ENCODE measurements around the gene VCY.
"Not testable (repeated sequence)": the region's sequence is repeated elsewhere in the genome, so short reads cannot be mapped to it uniquely, and the experiment has no call there.

VCY gene

GRCh38 chrY:13986373-13986772 is at the start of gene VCY:
Gene VCY, minus strand, starts transcription at chrY:13986473. Its CDS starts 33 bp downstream, at chrY:13986440.
- not testable (repeated sequence) for H3K9me3 ChIP-seq (ENCODE audit: severe bottlenecking); H3K4me3 ChIP-seq (ENCODE audit: severe bottlenecking); H3K27ac ChIP-seq (ENCODE audit: poor library complexity, severe bottlenecking); H3K27me3 ChIP-seq (ENCODE audit: insufficient read depth, poor library complexity, severe bottlenecking); H3K4me1 ChIP-seq (ENCODE audit: insufficient read depth, poor library complexity, severe bottlenecking); ATAC-seq (ENCODE audit: low read depth); DNase-seq (ENCODE audit: low spot score); H3K36me3 ChIP-seq (ENCODE audit: low read depth)

GRCh38 chrY:14030395-14030794 is 44.1 kb upstream of the VCY start:
- H3K9me3 ChIP-seq (ENCODE audit: severe bottlenecking); H3K27me3 ChIP-seq (ENCODE audit: insufficient read depth, poor library complexity, severe bottlenecking); H3K4me3 ChIP-seq (ENCODE audit: severe bottlenecking); H3K27ac ChIP-seq (ENCODE audit: poor library complexity, severe bottlenecking); H3K36me3 ChIP-seq (ENCODE audit: low read depth); DNase-seq (ENCODE audit: low spot score); ATAC-seq (ENCODE audit: low read depth); H3K4me1 ChIP-seq (ENCODE audit: insufficient read depth, poor library complexity, severe bottlenecking): not testable (repeated sequence)

GRCh38 chrY:14011916-14012315 is 25.6 kb upstream of the VCY start:
- not testable (repeated sequence) for H3K36me3 ChIP-seq (ENCODE audit: low read depth); H3K9me3 ChIP-seq (ENCODE audit: severe bottlenecking); H3K4me1 ChIP-seq (ENCODE audit: insufficient read depth, poor library complexity, severe bottlenecking); ATAC-seq (ENCODE audit: low read depth); DNase-seq (ENCODE audit: low spot score); H3K27me3 ChIP-seq (ENCODE audit: insufficient read depth, poor library complexity, severe bottlenecking); H3K27ac ChIP-seq (ENCODE audit: poor library complexity, severe bottlenecking); H3K4me3 ChIP-seq (ENCODE audit: severe bottlenecking)

- ATAC-seq (ENCODE audit: low read depth); H3K27me3 ChIP-seq (ENCODE audit: insufficient read depth, poor library complexity, severe bottlenecking); DNase-seq (ENCODE audit: low spot score); H3K27ac ChIP-seq (ENCODE audit: poor library complexity, severe bottlenecking); H3K4me1 ChIP-seq (ENCODE audit: insufficient read depth, poor library complexity, severe bottlenecking); H3K36me3 ChIP-seq (ENCODE audit: low read depth); H3K9me3 ChIP-seq (ENCODE audit: severe bottlenecking); H3K4me3 ChIP-seq (ENCODE audit: severe bottlenecking): not testable (repeated sequence)
Measured at GRCh38 chrY:13942406-13942805, 43.9 kb downstream of the VCY start.

Measured in RWPE2 (cell line).